SK-N-SH (cell line): Measurements from ENCODE around the gene SNAPC1. TPM values are rescaled to one million over a fixed set of nuclear protein-coding genes. Genes with fewer than 3 reads are reported as not detected.

ENCODE experiments used
- CTCF ChIA-PET: fragments of 300-600, 350-600 bp; formaldehyde crosslinking; extraction: SDS; loops from one replicate; lab custom pipeline; 2021; lab: Yijun Ruan, JAX
- POLR2A ChIA-PET: fragments of 350-600 bp; sonication (Branson Sonifier 250); formaldehyde crosslinking; extraction: SDS; loops from one replicate; lab custom pipeline; 2020; ENCODE audit warnings: antibody characterized with exemption, inconsistent platforms; lab: Yijun Ruan, JAX
- DNase-seq: peaks from one replicate; pipeline ENCODE4 v3.0.0; 2012
- H2AFZ ChIP-seq: fragments of 200-600 bp; sonication (generic); 2 replicates; pipeline ENCODE4 v1.8.1; 2016; ENCODE audit warnings: antibody characterized with exemption, mild to moderate bottlenecking, low read depth
- H3F3A ChIP-seq: fragments of 200-600 bp; sonication (generic); replicated peaks from 2 replicates; pipeline ENCODE3; 2016; ENCODE audit warnings: antibody characterized with exemption, mild to moderate bottlenecking; ENCODE audit not compliant: insufficient read depth
- H3K27ac ChIP-seq, 2 experiments: fragments of 200-500 bp in 1 of 2; fragments of 200-600 bp in 1 of 2; sonication (Bioruptor generic) in 1 of 2; sonication (generic), shearing (Covaris generic) in 1 of 2; 2 replicates each; pipeline versions ENCODE4 v1.5.1 to v1.6.1; 2014 to 2016; ENCODE audit warnings: low read depth in 2 of 2, inconsistent platforms in 1 of 2, low read length in 1 of 2, mild to moderate bottlenecking in 1 of 2, mixed read lengths in 1 of 2
- H3K27me3 ChIP-seq: fragments of 200-600 bp; sonication (generic), shearing (Covaris generic); 2 replicates; pipeline ENCODE4 v1.6.1; 2016; ENCODE audit warnings: mixed run types; ENCODE audit not compliant: insufficient read depth
- H3K36me3 ChIP-seq, 2 experiments: fragments of 200-500 bp in 1 of 2; fragments of 200-600 bp in 1 of 2; sonication (Bioruptor generic) in 1 of 2; sonication (generic) in 1 of 2; replicated peaks in 1 of 2; 2 replicates each; pipeline versions ENCODE3 to v1.5.1; 2014 to 2016; ENCODE audit warnings: low read length in 1 of 2, mild to moderate bottlenecking in 1 of 2; ENCODE audit not compliant: insufficient read depth in 2 of 2, control insufficient read depth in 1 of 2
- H3K4me1 ChIP-seq, 2 experiments: fragments of 200-500 bp in 1 of 2; fragments of 200-600 bp in 1 of 2; sonication (Bioruptor generic) in 1 of 2; sonication (generic), shearing (Covaris generic) in 1 of 2; 2 replicates each; pipeline versions ENCODE4 v1.5.1 to v1.6.1; 2014 to 2016; ENCODE audit warnings: low read depth in 1 of 2, low read length in 1 of 2, mixed run types in 1 of 2; ENCODE audit not compliant: insufficient read depth in 2 of 2, control insufficient read depth in 1 of 2
- H3K4me2 ChIP-seq: fragments of 200-600 bp; sonication (generic), shearing (Covaris generic); 2 replicates; pipeline ENCODE4 v1.6.1; 2017; ENCODE audit warnings: mixed run types
- H3K4me3 ChIP-seq, 2 experiments: fragments of 200-500 bp in 1 of 2; fragments of 200-600 bp in 1 of 2; sonication (Bioruptor generic) in 1 of 2; sonication (generic), shearing (Covaris generic) in 1 of 2; 2 replicates each; pipeline versions ENCODE4 v1.5.1 to v1.8.1; 2014 to 2016; ENCODE audit warnings: low read depth in 2 of 2, inconsistent platforms in 1 of 2, low read length in 1 of 2, mild to moderate bottlenecking in 1 of 2, mixed read lengths in 1 of 2, moderate library complexity in 1 of 2
- H3K79me2 ChIP-seq: fragments of 200-600 bp; sonication (generic); 2 replicates; pipeline ENCODE4 v1.8.1; 2017; ENCODE audit warnings: mild to moderate bottlenecking; ENCODE audit not compliant: insufficient read depth
- H3K9ac ChIP-seq: fragments of 200-600 bp; sonication (generic); 2 replicates; pipeline ENCODE4 v1.6.1; 2017; ENCODE audit warnings: mixed run types
- H3K9me2 ChIP-seq: fragments of 200-600 bp; sonication (generic); 2 replicates; pipeline ENCODE4 v1.6.1; 2017; ENCODE audit warnings: mixed run types
- H3K9me3 ChIP-seq: fragments of 200-600 bp; sonication (generic); 2 replicates; pipeline ENCODE4 v1.6.1; 2017; ENCODE audit warnings: mixed run types, mild to moderate bottlenecking, moderate library complexity
- H4K20me1 ChIP-seq: fragments of 200-600 bp; sonication (generic); 2 replicates; pipeline ENCODE4 v1.6.1; 2017; ENCODE audit warnings: mild to moderate bottlenecking, mixed run types; ENCODE audit not compliant: insufficient read depth
- CTCF ChIP-seq: fragments of 200-600 bp; sonication (generic); IDR thresholded peaks from 2 replicates; pipeline ENCODE4 v1.6.1; 2017; ENCODE audit warnings: antibody characterized with exemption, mild to moderate bottlenecking, moderate library complexity
- ELF1 ChIP-seq: IDR thresholded peaks from 2 replicates; pipeline ENCODE4 v1.4.0; 2012
- EZH2phosphoT487 ChIP-seq: fragments of 200-600 bp; sonication (generic); IDR thresholded peaks from 2 replicates; pipeline ENCODE4 v1.6.1; 2017; ENCODE audit warnings: low read depth, mixed run types, mild to moderate bottlenecking, antibody characterized with exemption, moderate library complexity, borderline replicate concordance
- FOSL2 ChIP-seq: IDR thresholded peaks from 2 replicates; pipeline ENCODE4 v1.4.0; 2012; ENCODE audit warnings: low read depth, mild to moderate bottlenecking, moderate library complexity, borderline replicate concordance
- FOXJ3 ChIP-seq: sonication (generic); formaldehyde crosslinking; IDR thresholded peaks from 2 replicates; pipeline ENCODE4 v1.5.1; 2020; ENCODE audit warnings: mild to moderate bottlenecking, missing genetic modification reagents
- FOXM1 ChIP-seq: IDR thresholded peaks from 2 replicates; pipeline ENCODE4 v1.4.0; 2012; ENCODE audit warnings: low read depth, mild to moderate bottlenecking
- GATA2 ChIP-seq: sonication (generic); formaldehyde crosslinking; IDR thresholded peaks from 2 replicates; pipeline ENCODE4 v1.5.0; 2020; ENCODE audit warnings: mild to moderate bottlenecking, missing genetic modification reagents
- IRF3 ChIP-seq: fragments of 150-350 bp; IDR thresholded peaks from 2 replicates; pipeline ENCODE4 v1.6.1; 2016; ENCODE audit warnings: mild to moderate bottlenecking, low read depth, low read length
- JUND ChIP-seq: IDR thresholded peaks from 2 replicates; pipeline ENCODE4 v1.4.0; 2012
- MAX ChIP-seq: IDR thresholded peaks from 2 replicates; pipeline ENCODE4 v1.4.0; 2012; ENCODE audit warnings: low read depth
- MEF2A ChIP-seq: IDR thresholded peaks from 2 replicates; pipeline ENCODE4 v1.4.0; 2012; ENCODE audit warnings: low read depth, borderline replicate concordance
- NFIC ChIP-seq: IDR thresholded peaks from 2 replicates; pipeline ENCODE4 v1.4.0; 2012; ENCODE audit warnings: borderline replicate concordance
- NRF1 ChIP-seq: IDR thresholded peaks from 2 replicates; pipeline ENCODE4 v1.6.1; 2012; ENCODE audit warnings: low read depth, mild to moderate bottlenecking, low read length
- RAD21 ChIP-seq: IDR thresholded peaks from 2 replicates; pipeline ENCODE4 v1.6.1; 2012; ENCODE audit warnings: mild to moderate bottlenecking, low read length
- RCOR1 ChIP-seq: fragments of 150-350 bp; IDR thresholded peaks from 2 replicates; pipeline ENCODE4 v1.6.1; 2017; ENCODE audit warnings: antibody characterized with exemption, low read length
- RFX5 ChIP-seq: IDR thresholded peaks from 2 replicates; pipeline ENCODE4 v1.6.1; 2012; ENCODE audit warnings: mild to moderate bottlenecking, improper control_type of control experiment, low read length
- RXRA ChIP-seq: IDR thresholded peaks from 2 replicates; pipeline ENCODE4 v1.4.0; 2012; ENCODE audit warnings: low read depth, mild to moderate bottlenecking, borderline replicate concordance
- SMC3 ChIP-seq: IDR thresholded peaks from 2 replicates; pipeline ENCODE4 v1.6.1; 2012; ENCODE audit warnings: low read depth, low read length, improper control_type of control experiment
- TEAD4 ChIP-seq: IDR thresholded peaks from 2 replicates; pipeline ENCODE4 v1.4.0; 2012; ENCODE audit warnings: mild to moderate bottlenecking, borderline replicate concordance; ENCODE audit not compliant: insufficient read depth
- USF1 ChIP-seq: IDR thresholded peaks from 2 replicates; pipeline ENCODE4 v1.4.0; 2012; ENCODE audit warnings: low read depth, borderline replicate concordance
- USF2 ChIP-seq: fragments of 150-350 bp; IDR thresholded peaks from 2 replicates; pipeline ENCODE4 v1.6.1; 2017; ENCODE audit warnings: antibody characterized with exemption, low read length, low read depth, borderline replicate concordance
- YY1 ChIP-seq: IDR thresholded peaks from 2 replicates; pipeline ENCODE4 v1.4.0; 2012; ENCODE audit warnings: low read depth, mild to moderate bottlenecking
- ZBTB33 ChIP-seq: IDR thresholded peaks from 2 replicates; pipeline ENCODE4 v1.4.0; 2012; ENCODE audit warnings: low read depth, borderline replicate concordance
- WGBS: methylation state at CpG from one replicate; pipeline ENCODE4 v1.1.6; 2017; ENCODE audit warnings: low lambda C conversion rate; 5-methylcytosine and 5-hydroxymethylcytosine counted together
- polyA plus RNA-seq, 3 experiments: library from polyadenylated mRNA; depleted of rRNA; stranded (reverse); fragments of >200 nt; gene quantifications; 2 replicates each; pipeline ENCODE4 v1.2.3, GENCODE V29; 2012
- TF ChIP-seq, protein P1 (sequence below): IDR thresholded peaks from 2 replicates; pipeline ENCODE4 v1.6.1; 2012; ENCODE audit warnings: mild to moderate bottlenecking, low read depth, low read length, moderate library complexity

SNAPC1 gene
- polyA plus RNA-seq, 1 of the 3 experiments (the other 2 are of a cell fraction): 3.4 TPM

DNA sequence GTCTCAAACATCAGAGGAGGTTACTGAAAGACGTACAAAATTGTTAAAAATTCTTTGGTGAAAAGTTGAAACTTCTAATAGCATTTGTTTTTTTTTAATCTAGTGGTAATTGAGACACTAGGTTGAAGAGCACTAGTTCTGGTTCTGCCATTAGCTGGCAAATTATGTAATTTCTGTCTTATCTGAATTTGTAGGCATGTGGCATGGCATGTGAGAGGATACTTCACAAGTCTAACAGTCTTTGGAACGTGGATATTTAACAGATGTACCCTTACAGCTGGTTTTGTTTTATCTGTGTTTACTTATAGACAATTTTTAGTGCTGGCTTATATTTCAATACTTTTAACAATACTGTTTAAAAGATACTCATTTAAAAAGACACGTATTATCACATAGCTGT, 6.0 kb downstream of the SNAPC1 start:
- Histone ChIP-seq H3K4me3 (no peak overlapping the region), H3K9me3 (no peaks in the 10 kb centered on the region), H3K9me2 (no peaks in the 10 kb centered on the region), H3K4me2 (no peak overlapping the region), H3K36me3 (peaks cover 19 to 29% of the 10 kb centered on the region in 2 experiments), H3K27ac (peak overlapping the region in 1 of 2 experiments; percentile 53; a peak in 1 of 4 replicates), H4K20me1 (no peaks in the 10 kb centered on the region), H3K4me1 (peaks cover 10 to 15% of the 10 kb centered on the region in 2 experiments; a peak in 3 of 4 replicates), H3F3A (no peaks in the 10 kb centered on the region), H2AFZ (no peak overlapping the region), H3K9ac (no peak overlapping the region), H3K27me3 (no peaks in the 10 kb centered on the region), H3K79me2 (peaks cover 50% of the 10 kb centered on the region)
- 71% methylated on average over 3 of the region's 3 CpGs for WGBS
- CTCF ChIA-PET: interaction anchor here (0.9 to 3.1 kb wide), 4 partner anchors 11 to 311 kb away, joined by 3 to 18 read pairs (median 4); no protein-coding TSS in a partner anchor
- peak; percentile 57 for DNase-seq
- POLR2A ChIA-PET: no interaction called here
- TF ChIP-seq YY1 (no peak), FOSL2 (no peak), ELF1 (no peak), CTCF (no peak), MAX (no peak), ZBTB33 (no peak), FOXM1 (no peak), NRF1 (no peak), USF1 (no peak), SMC3 (no peak), RCOR1 (peak; percentile 93), MEF2A (no peak), EZH2phosphoT487 (no peak), RAD21 (no peak), IRF3 (no peak), NFIC (no peak), JUND (no peak), RFX5 (no peak), USF2 (no peak), RXRA (no peak), GATA2 (CRISPR knock-in tag) (peak; percentile 74), FOXJ3 (CRISPR knock-in tag) (0 out of 2 replicates have a peak, but pooled peaks have one; percentile 25), TEAD4 (no peak)
- TF ChIP-seq, protein P1, sequence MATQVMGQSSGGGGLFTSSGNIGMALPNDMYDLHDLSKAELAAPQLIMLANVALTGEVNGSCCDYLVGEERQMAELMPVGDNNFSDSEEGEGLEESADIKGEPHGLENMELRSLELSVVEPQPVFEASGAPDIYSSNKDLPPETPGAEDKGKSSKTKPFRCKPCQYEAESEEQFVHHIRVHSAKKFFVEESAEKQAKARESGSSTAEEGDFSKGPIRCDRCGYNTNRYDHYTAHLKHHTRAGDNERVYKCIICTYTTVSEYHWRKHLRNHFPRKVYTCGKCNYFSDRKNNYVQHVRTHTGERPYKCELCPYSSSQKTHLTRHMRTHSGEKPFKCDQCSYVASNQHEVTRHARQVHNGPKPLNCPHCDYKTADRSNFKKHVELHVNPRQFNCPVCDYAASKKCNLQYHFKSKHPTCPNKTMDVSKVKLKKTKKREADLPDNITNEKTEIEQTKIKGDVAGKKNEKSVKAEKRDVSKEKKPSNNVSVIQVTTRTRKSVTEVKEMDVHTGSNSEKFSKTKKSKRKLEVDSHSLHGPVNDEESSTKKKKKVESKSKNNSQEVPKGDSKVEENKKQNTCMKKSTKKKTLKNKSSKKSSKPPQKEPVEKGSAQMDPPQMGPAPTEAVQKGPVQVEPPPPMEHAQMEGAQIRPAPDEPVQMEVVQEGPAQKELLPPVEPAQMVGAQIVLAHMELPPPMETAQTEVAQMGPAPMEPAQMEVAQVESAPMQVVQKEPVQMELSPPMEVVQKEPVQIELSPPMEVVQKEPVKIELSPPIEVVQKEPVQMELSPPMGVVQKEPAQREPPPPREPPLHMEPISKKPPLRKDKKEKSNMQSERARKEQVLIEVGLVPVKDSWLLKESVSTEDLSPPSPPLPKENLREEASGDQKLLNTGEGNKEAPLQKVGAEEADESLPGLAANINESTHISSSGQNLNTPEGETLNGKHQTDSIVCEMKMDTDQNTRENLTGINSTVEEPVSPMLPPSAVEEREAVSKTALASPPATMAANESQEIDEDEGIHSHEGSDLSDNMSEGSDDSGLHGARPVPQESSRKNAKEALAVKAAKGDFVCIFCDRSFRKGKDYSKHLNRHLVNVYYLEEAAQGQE: no peak
